Uterus (tissue), 4 donors: Measurements from ENCODE around the gene ATP6V0D1. TPM values are rescaled to one million over a fixed set of nuclear protein-coding genes. Genes with fewer than 3 reads are reported as not detected.

ENCODE experiments used
- DNase-seq, 2 donors: peaks; one replicate each; pipeline ENCODE4 v3.0.0-alpha.2; 2019 to 2020
- H3K27ac ChIP-seq, 2 donors: fragments of 200-600 bp; sonication (generic); 1 replicate in 1 of 2; 2 replicates in 1 of 2; pipeline ENCODE4 v1.5.1; 2016 to 2018
- H3K27me3 ChIP-seq, 2 donors: fragments of 200-600 bp; sonication (generic); one replicate each; pipeline ENCODE4 v1.5.1; 2018 to 2019; ENCODE audit warnings: control low read depth in 1 of 2
- H3K36me3 ChIP-seq, 2 donors: fragments of 200-600 bp; sonication (generic); one replicate each; pipeline ENCODE4 v1.5.1; 2019; ENCODE audit warnings: control low read depth in 1 of 2
- H3K4me1 ChIP-seq, 2 donors: fragments of 200-600 bp; sonication (generic); one replicate each; pipeline ENCODE4 v1.5.1; 2018 to 2019; ENCODE audit warnings: control low read depth in 1 of 2
- H3K4me3 ChIP-seq, 2 donors: fragments of 200-600 bp; sonication (generic); 1 replicate in 1 of 2; 2 replicates in 1 of 2; pipeline ENCODE4 v1.5.1; 2018 to 2019; ENCODE audit warnings: mild to moderate bottlenecking in 1 of 2
- H3K9me3 ChIP-seq, 2 donors: fragments of 200-600 bp; sonication (generic); one replicate each; pipeline ENCODE4 v1.5.1; 2019; ENCODE audit warnings: control low read depth in 1 of 2
- CTCF ChIP-seq, 4 experiments: fragments of 200-600 bp in 2 of 4; fragments of 450-650 bp in 2 of 4; sonication (generic) in 2 of 4; IDR thresholded peaks; one replicate each; pipeline ENCODE4 v1.5.1; 2016 to 2019; ENCODE audit warnings: antibody characterized with exemption in 4 of 4, mild to moderate bottlenecking in 2 of 4, moderate library complexity in 1 of 4
- POLR2A ChIP-seq, 2 donors: fragments of 450-650 bp; IDR thresholded peaks; one replicate each; pipeline ENCODE4 v1.6.1; 2016; ENCODE audit warnings: antibody characterized with exemption in 2 of 2, mild to moderate bottlenecking in 1 of 2, moderate library complexity in 1 of 2
- intact Hi-C: fragments of 100-400 bp; cut with DNase I; formaldehyde crosslinking; loops from one replicate; pipeline ENCODE4 v1.15.1; 2023; ENCODE audit warnings: low total_unique reads
- total RNA-seq, 4 donors: library from RNA; depleted of rRNA in 3 of 4; stranded (reverse); fragments of >200 nt in 3 of 4; gene quantifications; one replicate each; pipeline versions ENCODE4 v1.1.0 to v1.2.4, GENCODE V29; 2014 to 2023
- donor health status: DM: yes; HTN: yes; CAD: no.

Gene ATP6V0D1
- total RNA-seq, 4 donors from 2014 or later: 67.4 to 243 (median 100) TPM

- TF ChIP-seq POLR2A (IDR thresholded peaks at IDR 0.05): no peak
- no peak for TF ChIP-seq CTCF (IDR thresholded peaks at IDR 0.05)
- no peak overlapping the region for H3K4me3 ChIP-seq
- H3K27ac ChIP-seq: peak overlapping the region; percentile 57 to 63
- H3K36me3 ChIP-seq: no peaks in the 10 kb centered on the region
- H3K4me1 ChIP-seq: peaks cover 0 to 28% of the 10 kb centered on the region in 2 donors
- no peaks in the 10 kb centered on the region for H3K27me3 ChIP-seq
- DNase-seq: no peak
- H3K9me3 ChIP-seq: no peaks in the 10 kb centered on the region
- intact Hi-C loops: no loop called here
These were observed 83.7 kb downstream of the ATP6V0D1 start for GRCh38 chr16:67397036-67397801.

GRCh38 chr16:67396159-67397035 lies 84.6 kb downstream of the ATP6V0D1 start:
- H3K9me3 ChIP-seq: no peaks in the 10 kb centered on the region
- TF ChIP-seq CTCF (IDR thresholded peaks at IDR 0.05): no peak
- no peak for TF ChIP-seq POLR2A (IDR thresholded peaks at IDR 0.05)
- H3K27me3 ChIP-seq: no peaks in the 10 kb centered on the region
- H3K27ac ChIP-seq: peak overlapping the region; percentile 57 to 63
- peak; percentile 73 to 79 for DNase-seq
- peaks cover 0 to 28% of the 10 kb centered on the region in 2 donors for H3K4me1 ChIP-seq
- intact Hi-C loops: no loop called here
- H3K4me3 ChIP-seq: no peak overlapping the region
- H3K36me3 ChIP-seq: no peaks in the 10 kb centered on the region

GRCh38 chr16:67395458-67396158 lies 85.3 kb downstream of the ATP6V0D1 start:
- Histone ChIP-seq H3K36me3 (no peaks in the 10 kb centered on the region), H3K4me3 (no peak overlapping the region), H3K27ac (peak overlapping the region in 1 of 2 donors; percentile 63), H3K27me3 (no peaks in the 10 kb centered on the region), H3K4me1 (peaks cover 0 to 28% of the 10 kb centered on the region in 2 donors), H3K9me3 (no peaks in the 10 kb centered on the region)
- intact Hi-C loops: no loop called here
- DNase-seq: no peak
- TF ChIP-seq POLR2A (IDR thresholded peaks at IDR 0.05): no peak

GRCh38 chr16:67395105-67395457 lies 85.9 kb downstream of the ATP6V0D1 start:
- Histone ChIP-seq H3K4me1 (peaks cover 0 to 28% of the 10 kb centered on the region in 2 donors), H3K27me3 (no peaks in the 10 kb centered on the region), H3K4me3 (no peak overlapping the region), H3K27ac (peak overlapping the region in 1 of 2 donors; percentile 71), H3K36me3 (no peaks in the 10 kb centered on the region), H3K9me3 (no peaks in the 10 kb centered on the region)
- TF ChIP-seq CTCF (IDR thresholded peaks at IDR 0.05) (no peak), POLR2A (IDR thresholded peaks at IDR 0.05) (no peak)
- no peak for DNase-seq
- intact Hi-C loops: no loop called here
